ENCODE data around the gene COMT. TPM values are rescaled to one million over a fixed set of nuclear protein-coding genes. Genes with fewer than 3 reads are reported as not detected.

COMT gene
- total RNA-seq, 1 experiment from 2014 or later = 108 TPM

DNA sequence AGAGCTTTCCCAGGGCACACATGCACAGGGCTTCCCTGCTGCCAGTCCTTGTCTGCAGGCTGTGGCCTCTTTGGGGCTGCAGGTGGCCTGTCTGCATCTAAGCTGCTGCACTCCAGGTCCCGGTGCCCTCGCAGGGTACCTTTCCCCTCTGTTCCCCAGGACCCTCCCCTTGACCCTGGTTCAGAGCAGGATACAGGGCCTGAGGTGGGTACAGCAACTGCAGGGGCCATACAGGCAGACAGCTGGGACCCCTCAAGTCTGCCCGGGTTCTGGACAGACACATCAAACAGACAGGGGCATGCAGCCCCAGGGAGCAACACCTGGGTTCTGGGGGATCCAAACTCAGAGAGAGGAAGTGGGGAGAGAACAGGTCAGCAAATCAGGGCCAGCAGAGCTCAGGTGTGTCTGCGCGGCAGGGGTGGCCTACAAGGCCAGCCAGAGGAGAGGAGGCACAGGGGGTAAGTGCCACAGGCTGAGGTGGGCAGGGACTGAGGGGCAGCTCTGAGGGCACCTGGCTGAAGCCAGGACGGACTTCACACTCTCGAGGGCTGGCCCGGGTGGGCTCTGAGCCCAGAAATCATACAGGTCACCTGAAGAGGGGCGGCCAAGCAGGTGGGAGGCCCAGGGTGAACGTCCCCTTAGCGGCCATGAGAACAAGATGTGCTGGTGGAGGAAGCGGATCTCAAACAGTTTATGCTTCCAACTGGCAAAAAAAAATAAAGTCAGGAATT is 29.9 kb upstream of the COMT start:
- Histone ChIP-seq H3K27ac (ENCODE audit: low read length) (no peak overlapping the region), H3K4me3 (ENCODE audit: low read depth in 2 of 2, low read length in 2 of 2) (no peak overlapping the region), H3K36me3 (ENCODE audit: control insufficient read depth, insufficient read depth, low read length) (no peaks in the 10 kb centered on the region; the same call in 1 of the 2 replicates), H3K4me1 (ENCODE audit: control insufficient read depth, insufficient read depth, low read length) (no peaks in the 10 kb centered on the region), H3K9me3 (ENCODE audit: control insufficient read depth, insufficient read depth, low read depth, low read length) (no peaks in the 10 kb centered on the region), H3K27me3 (ENCODE audit: control insufficient read depth, insufficient read depth, low read length) (no peaks in the 10 kb centered on the region)
- no peak for ATAC-seq
- intact Hi-C loops (cut with micrococcal nuclease; ENCODE audit: unreplicated experiment) (no loop called here), in situ Hi-C loops (cut with HindIII; ENCODE audit: low pct_unique_long_range_greater_than_20kb, low sequenced_read_pairs) (no loop called here)
- POLR2A ChIA-PET = no interaction called here
- CTCF ChIA-PET = no interaction called here
- no peak for DNase-seq (ENCODE audit: low read depth, low spot score)
- BruUV-seq (replicated peaks) = no TSS peak
- TF ChIP-seq POLR2AphosphoS5 (IDR thresholded peaks at IDR 0.05; ENCODE audit: low read depth, low read length) (no peak), SIN3A (IDR thresholded peaks at IDR 0.05; ENCODE audit: borderline replicate concordance, insufficient read depth, low read depth, low read length) (no peak), TCF7L2 (IDR thresholded peaks at IDR 0.05; ENCODE audit: low read depth, low read length) (no peak)
- TF ChIP-seq, protein P1, sequence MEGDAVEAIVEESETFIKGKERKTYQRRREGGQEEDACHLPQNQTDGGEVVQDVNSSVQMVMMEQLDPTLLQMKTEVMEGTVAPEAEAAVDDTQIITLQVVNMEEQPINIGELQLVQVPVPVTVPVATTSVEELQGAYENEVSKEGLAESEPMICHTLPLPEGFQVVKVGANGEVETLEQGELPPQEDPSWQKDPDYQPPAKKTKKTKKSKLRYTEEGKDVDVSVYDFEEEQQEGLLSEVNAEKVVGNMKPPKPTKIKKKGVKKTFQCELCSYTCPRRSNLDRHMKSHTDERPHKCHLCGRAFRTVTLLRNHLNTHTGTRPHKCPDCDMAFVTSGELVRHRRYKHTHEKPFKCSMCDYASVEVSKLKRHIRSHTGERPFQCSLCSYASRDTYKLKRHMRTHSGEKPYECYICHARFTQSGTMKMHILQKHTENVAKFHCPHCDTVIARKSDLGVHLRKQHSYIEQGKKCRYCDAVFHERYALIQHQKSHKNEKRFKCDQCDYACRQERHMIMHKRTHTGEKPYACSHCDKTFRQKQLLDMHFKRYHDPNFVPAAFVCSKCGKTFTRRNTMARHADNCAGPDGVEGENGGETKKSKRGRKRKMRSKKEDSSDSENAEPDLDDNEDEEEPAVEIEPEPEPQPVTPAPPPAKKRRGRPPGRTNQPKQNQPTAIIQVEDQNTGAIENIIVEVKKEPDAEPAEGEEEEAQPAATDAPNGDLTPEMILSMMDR (IDR thresholded peaks at IDR 0.05) = no peak
- TF ChIP-seq, protein P2, sequence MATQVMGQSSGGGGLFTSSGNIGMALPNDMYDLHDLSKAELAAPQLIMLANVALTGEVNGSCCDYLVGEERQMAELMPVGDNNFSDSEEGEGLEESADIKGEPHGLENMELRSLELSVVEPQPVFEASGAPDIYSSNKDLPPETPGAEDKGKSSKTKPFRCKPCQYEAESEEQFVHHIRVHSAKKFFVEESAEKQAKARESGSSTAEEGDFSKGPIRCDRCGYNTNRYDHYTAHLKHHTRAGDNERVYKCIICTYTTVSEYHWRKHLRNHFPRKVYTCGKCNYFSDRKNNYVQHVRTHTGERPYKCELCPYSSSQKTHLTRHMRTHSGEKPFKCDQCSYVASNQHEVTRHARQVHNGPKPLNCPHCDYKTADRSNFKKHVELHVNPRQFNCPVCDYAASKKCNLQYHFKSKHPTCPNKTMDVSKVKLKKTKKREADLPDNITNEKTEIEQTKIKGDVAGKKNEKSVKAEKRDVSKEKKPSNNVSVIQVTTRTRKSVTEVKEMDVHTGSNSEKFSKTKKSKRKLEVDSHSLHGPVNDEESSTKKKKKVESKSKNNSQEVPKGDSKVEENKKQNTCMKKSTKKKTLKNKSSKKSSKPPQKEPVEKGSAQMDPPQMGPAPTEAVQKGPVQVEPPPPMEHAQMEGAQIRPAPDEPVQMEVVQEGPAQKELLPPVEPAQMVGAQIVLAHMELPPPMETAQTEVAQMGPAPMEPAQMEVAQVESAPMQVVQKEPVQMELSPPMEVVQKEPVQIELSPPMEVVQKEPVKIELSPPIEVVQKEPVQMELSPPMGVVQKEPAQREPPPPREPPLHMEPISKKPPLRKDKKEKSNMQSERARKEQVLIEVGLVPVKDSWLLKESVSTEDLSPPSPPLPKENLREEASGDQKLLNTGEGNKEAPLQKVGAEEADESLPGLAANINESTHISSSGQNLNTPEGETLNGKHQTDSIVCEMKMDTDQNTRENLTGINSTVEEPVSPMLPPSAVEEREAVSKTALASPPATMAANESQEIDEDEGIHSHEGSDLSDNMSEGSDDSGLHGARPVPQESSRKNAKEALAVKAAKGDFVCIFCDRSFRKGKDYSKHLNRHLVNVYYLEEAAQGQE (IDR thresholded peaks at IDR 0.05; ENCODE audit: insufficient read depth in 1 of 2, low read depth in 2 of 2, low read length in 1 of 2) = no peak

- BruUV-seq (replicated peaks) = no TSS peak
- Histone ChIP-seq H3K27me3 (ENCODE audit: control insufficient read depth, insufficient read depth, low read length) (no peaks in the 10 kb centered on the region), H3K9me3 (ENCODE audit: control insufficient read depth, insufficient read depth, low read depth, low read length) (no peaks in the 10 kb centered on the region), H3K27ac (ENCODE audit: low read length) (no peak overlapping the region), H3K4me3 (ENCODE audit: low read depth in 2 of 2, low read length in 2 of 2) (no peak overlapping the region), H3K4me1 (ENCODE audit: control insufficient read depth, insufficient read depth, low read length) (no peaks in the 10 kb centered on the region), H3K36me3 (ENCODE audit: control insufficient read depth, insufficient read depth, low read length) (no peaks in the 10 kb centered on the region; the same call in 1 of the 2 replicates)
- CTCF ChIA-PET = no interaction called here
- DNase-seq (ENCODE audit: low read depth, low spot score) (no peak), ATAC-seq (no peak)
- intact Hi-C loops (cut with micrococcal nuclease; ENCODE audit: unreplicated experiment) = no loop called here
- POLR2A ChIA-PET = no interaction called here
- TF ChIP-seq, protein P2 (IDR thresholded peaks at IDR 0.05; ENCODE audit: insufficient read depth in 1 of 2, low read depth in 2 of 2, low read length in 1 of 2) = no peak
- TF ChIP-seq SIN3A (IDR thresholded peaks at IDR 0.05; ENCODE audit: borderline replicate concordance, insufficient read depth, low read depth, low read length) (no peak), TCF7L2 (IDR thresholded peaks at IDR 0.05; ENCODE audit: low read depth, low read length) (no peak), POLR2AphosphoS5 (IDR thresholded peaks at IDR 0.05; ENCODE audit: low read depth, low read length) (no peak)
- TF ChIP-seq, protein P1 (IDR thresholded peaks at IDR 0.05) = no peak; the same call in 1 of the 2 replicates
- in situ Hi-C loops (cut with HindIII; ENCODE audit: low pct_unique_long_range_greater_than_20kb, low sequenced_read_pairs) = no loop called here
These were observed 29.1 kb upstream of the COMT start for GRCh38 chr22:19912271-19912999.

Data from Panc1 (cell line).